HEK293 (cell line): ENCODE results near the gene CHD1.

Source experiments
- CTCF ChIA-PET: fragments of 350-600 bp; formaldehyde crosslinking; extraction: SDS; loops from one replicate; lab custom pipeline; 2021; ENCODE audit warnings: antibody characterized with exemption; lab: Yijun Ruan, JAX
- POLR2A ChIA-PET: fragments of 300-600 bp; formaldehyde crosslinking; extraction: SDS; loops from one replicate; lab custom pipeline; 2020; ENCODE audit warnings: antibody characterized with exemption, inconsistent platforms; lab: Yijun Ruan, JAX
- H3K27ac ChIP-seq: fragments of 200-500 bp; sonication (Bioruptor generic); 2 replicates; pipeline ENCODE4 v1.5.1; 2014; ENCODE audit warnings: low read depth, low read length, control low read depth, inconsistent platforms; ENCODE audit errors: extremely low read depth
- H3K36me3 ChIP-seq, 2 experiments: fragments of 200-500 bp in 1 of 2; sonication (Bioruptor generic) in 1 of 2; 1 replicate in 1 of 2; 2 replicates in 1 of 2; pipeline ENCODE4 v1.5.1; 2014 to 2017; ENCODE audit warnings: inconsistent platforms in 2 of 2, low read length in 2 of 2; ENCODE audit not compliant: control insufficient read depth in 2 of 2, insufficient read depth in 1 of 2
- H3K4me1 ChIP-seq: fragments of 200-500 bp; sonication (Bioruptor generic); 2 replicates; pipeline ENCODE4 v1.5.1; 2014; ENCODE audit warnings: mild to moderate bottlenecking, low read length, inconsistent platforms; ENCODE audit not compliant: control insufficient read depth, insufficient read depth
- H3K4me3 ChIP-seq: 2 replicates; pipeline ENCODE4 v1.5.1; 2011; ENCODE audit warnings: low read depth, mild to moderate bottlenecking, control low read depth, low read length, moderate library complexity
- H3K9me3 ChIP-seq: fragments of 200-500 bp; sonication (Bioruptor generic); 2 replicates; pipeline ENCODE4 v1.5.1; 2014; ENCODE audit warnings: low read depth, low read length, inconsistent platforms; ENCODE audit not compliant: control insufficient read depth, insufficient read depth
- BCL6B ChIP-seq: fragments of 450-650 bp; formaldehyde crosslinking; IDR thresholded peaks from 2 replicates; pipeline ENCODE4 v1.5.1; 2017; ENCODE audit warnings: missing biosample characterization, missing genetic modification characterization
- HOXD13 ChIP-seq: sonication (generic); formaldehyde crosslinking; IDR thresholded peaks from 2 replicates; pipeline ENCODE4 v1.8.0; 2022; ENCODE audit warnings: missing genetic modification reagents, borderline replicate concordance
- PATZ1 ChIP-seq: fragments of 450-650 bp; formaldehyde crosslinking; IDR thresholded peaks from 2 replicates; pipeline ENCODE4 v1.5.1; 2016; ENCODE audit warnings: missing biosample characterization, missing genetic modification characterization
- PRDM4 ChIP-seq: fragments of 450-650 bp; formaldehyde crosslinking; IDR thresholded peaks from 2 replicates; pipeline ENCODE4 v1.5.1; 2017; ENCODE audit warnings: missing biosample characterization, missing genetic modification characterization
- RBAK ChIP-seq: fragments of 450-650 bp; formaldehyde crosslinking; IDR thresholded peaks from 2 replicates; pipeline ENCODE4 v1.5.1; 2016; ENCODE audit warnings: missing biosample characterization, missing genetic modification characterization
- ZBTB1 ChIP-seq: fragments of 450-650 bp; formaldehyde crosslinking; IDR thresholded peaks from 2 replicates; pipeline ENCODE4 v1.5.1; 2016; ENCODE audit warnings: missing biosample characterization, missing genetic modification characterization
- ZNF114 ChIP-seq: fragments of 450-650 bp; formaldehyde crosslinking; IDR thresholded peaks from 2 replicates; pipeline ENCODE4 v1.5.0; 2017; ENCODE audit warnings: missing biosample characterization, missing genetic modification characterization
- ZNF23 ChIP-seq: fragments of 450-650 bp; formaldehyde crosslinking; IDR thresholded peaks from 2 replicates; pipeline ENCODE4 v1.5.1; 2016; ENCODE audit warnings: missing biosample characterization, missing genetic modification characterization, borderline replicate concordance
- ZNF292 ChIP-seq: fragments of 450-650 bp; formaldehyde crosslinking; IDR thresholded peaks from 2 replicates; pipeline ENCODE4 v1.5.1; 2016; ENCODE audit warnings: low read depth, missing biosample characterization, missing genetic modification characterization, borderline replicate concordance
- ZNF324 ChIP-seq: fragments of 450-650 bp; formaldehyde crosslinking; IDR thresholded peaks from 2 replicates; pipeline ENCODE4 v1.5.1; 2016; ENCODE audit warnings: missing biosample characterization, missing genetic modification characterization
- ZNF37A ChIP-seq: fragments of 450-650 bp; IDR thresholded peaks from 2 replicates; pipeline ENCODE4 v1.5.1; 2018; ENCODE audit warnings: missing biosample characterization, missing genetic modification characterization
- ZNF426 ChIP-seq: fragments of 450-650 bp; formaldehyde crosslinking; IDR thresholded peaks from 2 replicates; pipeline ENCODE4 v1.5.1; 2017; ENCODE audit warnings: missing biosample characterization, missing genetic modification characterization, mild to moderate bottlenecking, inconsistent platforms, moderate library complexity
- ZNF580 ChIP-seq: fragments of 450-650 bp; formaldehyde crosslinking; IDR thresholded peaks from 2 replicates; pipeline ENCODE4 v1.5.1; 2016; ENCODE audit warnings: missing biosample characterization, missing genetic modification characterization
- ZNF639 ChIP-seq: fragments of 450-650 bp; formaldehyde crosslinking; IDR thresholded peaks from 2 replicates; pipeline ENCODE4 v1.5.1; 2016; ENCODE audit warnings: missing biosample characterization, missing genetic modification characterization
- ZNF654 ChIP-seq: fragments of 450-650 bp; formaldehyde crosslinking; IDR thresholded peaks from 2 replicates; pipeline ENCODE4 v1.5.1; 2016; ENCODE audit warnings: low read depth, missing biosample characterization, missing genetic modification characterization
- ZNF664 ChIP-seq: fragments of 450-650 bp; formaldehyde crosslinking; IDR thresholded peaks from 2 replicates; pipeline ENCODE4 v1.5.1; 2016; ENCODE audit warnings: missing biosample characterization, missing genetic modification characterization
- ZNF747 ChIP-seq: fragments of 450-650 bp; formaldehyde crosslinking; IDR thresholded peaks from 2 replicates; pipeline ENCODE4 v1.5.1; 2016; ENCODE audit warnings: missing biosample characterization, missing genetic modification characterization
- ZNF785 ChIP-seq: fragments of 450-650 bp; formaldehyde crosslinking; IDR thresholded peaks from 2 replicates; pipeline ENCODE4 v1.5.1; 2016; ENCODE audit warnings: missing biosample characterization, missing genetic modification characterization
- TF ChIP-seq, protein P1 (sequence below): fragments of 450-650 bp; formaldehyde crosslinking; IDR thresholded peaks from 2 replicates; pipeline ENCODE4 v1.5.1; 2016; ENCODE audit warnings: missing biosample characterization, missing genetic modification characterization
- TF ChIP-seq, protein P2 (sequence below): fragments of 450-650 bp; formaldehyde crosslinking; IDR thresholded peaks from 2 replicates; pipeline ENCODE4 v1.5.1; 2016; ENCODE audit warnings: missing biosample characterization, missing genetic modification characterization

Gene CHD1

GRCh38 chr5:98928873-98929709, at the start of gene CHD1 (continued):
- TF ChIP-seq HOXD13 (CRISPR knock-in tag) = no peak
- no peak for TF ChIP-seq ZBTB1 (tag by site-specific recombination)

GRCh38 chr5:98978528-98978927, 49.7 kb upstream of the CHD1 start:
- Histone ChIP-seq H3K9me3 (no peaks in the 10 kb centered on the region), H3K4me3 (no peak overlapping the region), H3K4me1 (no peaks in the 10 kb centered on the region), H3K27ac (no peak overlapping the region), H3K36me3 (no peaks in the 10 kb centered on the region)
- POLR2A ChIA-PET = interaction anchor here (1.6 kb wide), 1 partner anchor 15 kb away, joined by 3 read pairs; no protein-coding TSS in a partner anchor
- TF ChIP-seq ZNF785 (tag by site-specific recombination) (no peak), RBAK (tag by site-specific recombination) (no peak), ZNF747 (tag by site-specific recombination) (no peak), ZNF426 (tag by site-specific recombination) (no peak), ZNF580 (no peak), PATZ1 (no peak), BCL6B (no peak), ZNF114 (tag by site-specific recombination) (no peak), ZNF23 (tag by site-specific recombination) (no peak), ZNF639 (no peak), ZNF654 (tag by site-specific recombination) (no peak), ZNF664 (tag by site-specific recombination) (no peak), ZNF292 (no peak)
- TF ChIP-seq, protein P1, sequence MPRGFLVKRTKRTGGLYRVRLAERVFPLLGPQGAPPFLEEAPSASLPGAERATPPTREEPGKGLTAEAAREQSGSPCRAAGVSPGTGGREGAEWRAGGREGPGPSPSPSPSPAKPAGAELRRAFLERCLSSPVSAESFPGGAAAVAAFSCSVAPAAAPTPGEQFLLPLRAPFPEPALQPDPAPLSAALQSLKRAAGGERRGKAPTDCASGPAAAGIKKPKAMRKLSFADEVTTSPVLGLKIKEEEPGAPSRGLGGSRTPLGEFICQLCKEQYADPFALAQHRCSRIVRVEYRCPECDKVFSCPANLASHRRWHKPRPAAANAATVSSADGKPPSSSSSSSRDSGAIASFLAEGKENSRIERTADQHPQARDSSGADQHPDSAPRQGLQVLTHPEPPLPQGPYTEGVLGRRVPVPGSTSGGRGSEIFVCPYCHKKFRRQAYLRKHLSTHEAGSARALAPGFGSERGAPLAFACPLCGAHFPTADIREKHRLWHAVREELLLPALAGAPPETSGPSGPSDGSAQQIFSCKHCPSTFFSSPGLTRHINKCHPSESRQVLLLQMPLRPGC (tag by site-specific recombination) = no peak
- CTCF ChIA-PET = no interaction called here

DNA sequence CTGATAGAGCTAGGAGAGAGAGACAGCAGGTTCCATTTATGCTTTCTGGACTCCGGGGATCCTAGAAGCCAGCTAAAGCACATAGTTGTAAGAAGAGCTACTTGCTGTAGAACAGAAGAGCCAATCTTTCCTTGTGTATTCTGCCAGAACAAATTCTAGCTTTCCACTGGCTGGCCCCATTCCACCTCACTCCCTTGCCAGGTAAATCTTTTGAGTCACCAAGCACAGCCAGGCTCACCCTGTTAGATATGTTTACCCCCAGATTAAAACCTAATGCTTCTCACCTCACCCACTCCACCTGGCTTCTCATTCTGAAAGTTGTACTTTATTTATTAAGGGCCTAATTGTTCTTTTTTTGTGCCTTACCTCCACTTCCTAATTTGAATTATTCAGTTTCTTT, 48.9 kb upstream of the CHD1 start:
- H3K4me1 ChIP-seq = no peaks in the 10 kb centered on the region
- no peaks in the 10 kb centered on the region for H3K36me3 ChIP-seq
- no peaks in the 10 kb centered on the region for H3K9me3 ChIP-seq
- H3K27ac ChIP-seq = no peak overlapping the region
- POLR2A ChIA-PET = interaction anchor here (1.6 kb wide), 1 partner anchor 15 kb away, joined by 3 read pairs; no protein-coding TSS in a partner anchor
- no peak overlapping the region for H3K4me3 ChIP-seq
- CTCF ChIA-PET = interaction anchor here (0.9 kb wide), 1 partner anchor 74 kb away, joined by 4 read pairs; no protein-coding TSS in a partner anchor
- TF ChIP-seq, protein P2, sequence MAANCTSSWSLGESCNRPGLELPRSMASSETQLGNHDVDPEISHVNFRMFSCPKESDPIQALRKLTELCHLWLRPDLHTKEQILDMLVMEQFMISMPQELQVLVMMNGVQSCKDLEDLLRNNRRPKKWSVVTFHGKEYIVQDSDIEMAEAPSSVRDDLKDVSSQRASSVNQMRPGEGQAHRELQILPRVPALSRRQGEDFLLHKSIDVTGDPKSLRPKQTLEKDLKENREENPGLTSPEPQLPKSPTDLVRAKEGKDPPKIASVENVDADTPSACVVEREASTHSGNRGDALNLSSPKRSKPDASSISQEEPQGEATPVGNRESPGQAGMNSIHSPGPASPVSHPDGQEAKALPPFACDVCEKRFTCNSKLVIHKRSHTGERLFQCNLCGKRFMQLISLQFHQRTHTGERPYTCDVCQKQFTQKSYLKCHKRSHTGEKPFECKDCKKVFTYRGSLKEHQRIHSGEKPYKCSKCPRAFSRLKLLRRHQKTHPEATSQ (tag by site-specific recombination) = no peak
- TF ChIP-seq ZNF324 = no peak
- no peak for TF ChIP-seq ZNF37A (tag by site-specific recombination)
- no peak for TF ChIP-seq PRDM4 (tag by site-specific recombination)
- TF ChIP-seq, protein P1 (tag by site-specific recombination) = no peak
